T-helper 1 cell treated with Interleukin-12 subunit alpha and Interleukin-12 subunit beta and Interleukin-4 antibody, amounts not matched to agents 30 μg/mL and 1 μg/mL, for 36 hours (primary cell): Measurements from ENCODE around the gene HIC2.
"Not testable (repeated sequence)": the region's sequence is repeated elsewhere in the genome, so short reads cannot be mapped to it uniquely, and the experiment has no call there.

Experiments
- H3K27ac Mint-ChIP-seq: one replicate; pipeline ENCODE4 v1.8.0; 2021; ENCODE audit warnings: mild to moderate bottlenecking, mixed read lengths
- H3K27me3 Mint-ChIP-seq: one replicate; pipeline ENCODE4 v1.8.0; 2021; ENCODE audit warnings: low read depth, mixed read lengths
- H3K36me3 Mint-ChIP-seq: one replicate; pipeline ENCODE4 v1.8.0; 2021; ENCODE audit warnings: low read depth, mixed read lengths
- H3K4me1 Mint-ChIP-seq: one replicate; pipeline ENCODE4 v1.8.0; 2021; ENCODE audit warnings: low read depth, mixed read lengths
- H3K4me3 Mint-ChIP-seq: one replicate; pipeline ENCODE4 v1.8.0; 2021; ENCODE audit warnings: mild to moderate bottlenecking, moderate library complexity, mixed read lengths
- H3K9me3 Mint-ChIP-seq: one replicate; pipeline ENCODE4 v1.8.0; 2021; ENCODE audit warnings: mixed read lengths

Gene HIC2

DNA sequence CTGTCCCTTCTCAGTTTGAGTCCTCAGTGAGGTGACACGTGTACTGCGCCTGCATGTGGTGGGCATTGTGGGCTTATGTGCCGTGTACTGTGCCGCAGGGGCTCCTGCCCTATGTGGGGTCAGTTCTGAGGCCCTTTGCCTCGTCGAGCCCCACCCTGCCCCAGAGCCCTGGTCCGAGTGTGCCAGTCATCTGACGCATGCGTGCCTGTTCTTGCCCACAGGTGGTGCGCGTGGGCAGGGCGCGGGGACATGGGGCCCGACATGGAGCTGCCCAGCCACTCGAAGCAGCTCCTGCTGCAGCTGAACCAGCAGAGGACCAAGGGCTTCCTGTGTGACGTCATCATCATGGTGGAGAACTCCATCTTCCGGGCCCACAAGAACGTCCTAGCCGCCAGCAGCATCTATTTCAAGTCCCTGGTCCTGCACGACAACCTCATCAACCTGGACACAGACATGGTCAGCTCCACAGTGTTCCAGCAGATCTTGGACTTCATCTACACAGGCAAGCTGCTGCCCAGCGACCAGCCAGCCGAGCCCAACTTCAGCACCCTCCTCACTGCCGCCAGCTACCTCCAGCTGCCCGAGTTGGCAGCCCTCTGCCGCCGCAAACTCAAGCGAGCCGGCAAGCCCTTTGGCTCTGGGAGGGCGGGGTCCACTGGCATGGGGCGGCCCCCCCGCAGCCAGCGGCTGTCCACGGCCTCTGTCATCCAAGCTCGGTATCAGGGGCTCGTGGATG lies 27.7 kb downstream of the HIC2 start:
- Mint-ChIP-seq H3K9me3 (no peaks in the 10 kb centered on the region), H3K4me3 (no peak overlapping the region), H3K27ac (no peak overlapping the region), H3K36me3 (no peaks in the 10 kb centered on the region), H3K4me1 (no peaks in the 10 kb centered on the region), H3K27me3 (no peaks in the 10 kb centered on the region)

DNA sequence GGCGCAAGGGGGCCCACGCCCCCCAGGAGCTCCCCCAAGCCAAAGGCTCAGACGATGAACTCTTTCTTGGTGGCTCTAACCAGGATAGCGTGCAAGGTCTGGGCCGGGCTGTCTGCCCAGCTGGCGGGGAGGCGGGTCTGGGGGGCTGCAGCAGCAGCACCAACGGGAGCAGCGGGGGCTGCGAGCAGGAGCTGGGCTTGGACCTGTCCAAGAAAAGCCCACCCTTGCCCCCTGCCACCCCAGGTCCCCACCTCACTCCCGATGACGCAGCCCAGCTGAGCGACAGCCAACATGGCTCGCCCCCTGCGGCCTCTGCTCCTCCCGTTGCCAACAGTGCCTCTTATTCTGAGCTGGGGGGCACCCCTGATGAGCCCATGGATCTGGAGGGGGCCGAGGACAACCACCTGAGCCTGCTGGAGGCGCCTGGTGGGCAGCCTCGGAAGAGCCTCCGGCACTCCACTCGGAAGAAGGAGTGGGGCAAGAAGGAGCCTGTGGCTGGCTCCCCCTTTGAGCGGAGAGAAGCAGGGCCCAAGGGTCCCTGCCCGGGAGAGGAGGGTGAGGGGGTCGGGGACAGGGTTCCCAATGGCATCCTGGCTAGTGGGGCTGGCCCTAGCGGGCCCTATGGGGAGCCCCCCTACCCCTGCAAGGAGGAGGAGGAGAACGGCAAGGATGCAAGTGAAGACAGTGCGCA lies 28.4 kb downstream of the HIC2 start:
- Mint-ChIP-seq H3K27ac (no peak overlapping the region), H3K9me3 (no peaks in the 10 kb centered on the region), H3K4me3 (no peak overlapping the region), H3K27me3 (no peaks in the 10 kb centered on the region), H3K4me1 (no peaks in the 10 kb centered on the region), H3K36me3 (no peaks in the 10 kb centered on the region)

DNA sequence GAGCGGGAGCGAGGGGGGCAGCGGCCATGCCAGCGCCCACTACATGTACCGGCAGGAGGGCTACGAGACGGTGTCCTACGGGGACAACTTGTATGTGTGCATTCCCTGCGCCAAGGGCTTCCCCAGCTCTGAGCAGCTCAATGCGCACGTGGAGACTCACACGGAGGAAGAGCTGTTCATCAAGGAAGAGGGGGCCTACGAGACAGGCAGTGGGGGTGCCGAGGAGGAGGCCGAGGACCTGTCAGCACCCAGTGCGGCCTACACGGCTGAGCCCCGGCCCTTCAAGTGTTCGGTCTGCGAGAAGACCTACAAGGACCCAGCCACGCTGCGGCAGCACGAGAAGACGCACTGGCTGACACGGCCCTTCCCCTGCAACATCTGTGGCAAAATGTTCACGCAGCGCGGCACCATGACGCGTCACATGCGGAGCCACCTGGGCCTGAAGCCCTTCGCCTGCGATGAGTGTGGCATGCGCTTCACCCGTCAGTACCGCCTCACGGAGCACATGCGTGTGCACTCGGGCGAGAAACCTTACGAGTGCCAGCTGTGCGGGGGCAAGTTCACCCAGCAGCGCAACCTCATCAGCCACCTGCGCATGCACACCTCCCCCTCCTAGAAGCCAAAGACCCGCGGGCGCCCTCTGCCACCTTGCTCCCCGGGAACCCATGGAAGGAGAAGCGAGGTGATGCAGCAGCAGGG lies 29.1 kb downstream of the HIC2 start:
- H3K27me3 Mint-ChIP-seq, result no peaks in the 10 kb centered on the region
- no peaks in the 10 kb centered on the region for H3K36me3 Mint-ChIP-seq
- no peak overlapping the region for H3K27ac Mint-ChIP-seq
- H3K4me3 Mint-ChIP-seq, result no peak overlapping the region
- H3K9me3 Mint-ChIP-seq, result no peaks in the 10 kb centered on the region
- no peaks in the 10 kb centered on the region for H3K4me1 Mint-ChIP-seq

GRCh38 chr22:21446827-21447690 lies 29.9 kb downstream of the HIC2 start:
- Mint-ChIP-seq H3K4me1 (no peaks in the 10 kb centered on the region), H3K27me3 (no peaks in the 10 kb centered on the region), H3K36me3 (no peaks in the 10 kb centered on the region), H3K27ac (no peak overlapping the region), H3K9me3 (no peaks in the 10 kb centered on the region), H3K4me3 (no peak overlapping the region)

- no peak overlapping the region for H3K27ac Mint-ChIP-seq
- no peaks in the 10 kb centered on the region for H3K36me3 Mint-ChIP-seq
- H3K4me3 Mint-ChIP-seq, result no peak overlapping the region
- no peaks in the 10 kb centered on the region for H3K4me1 Mint-ChIP-seq
- H3K27me3 Mint-ChIP-seq, result no peaks in the 10 kb centered on the region
- H3K9me3 Mint-ChIP-seq, result no peaks in the 10 kb centered on the region
Observed at GRCh38 chr22:21447694-21448402, 30.7 kb downstream of the HIC2 start.

- Mint-ChIP-seq H3K36me3 (no peaks in the 10 kb centered on the region), H3K4me1 (no peaks in the 10 kb centered on the region), H3K27ac (no peak overlapping the region), H3K4me3 (no peak overlapping the region), H3K9me3 (no peaks in the 10 kb centered on the region), H3K27me3 (no peaks in the 10 kb centered on the region)
Observed at GRCh38 chr22:21448627-21449416, 31.7 kb downstream of the HIC2 start.

DNA sequence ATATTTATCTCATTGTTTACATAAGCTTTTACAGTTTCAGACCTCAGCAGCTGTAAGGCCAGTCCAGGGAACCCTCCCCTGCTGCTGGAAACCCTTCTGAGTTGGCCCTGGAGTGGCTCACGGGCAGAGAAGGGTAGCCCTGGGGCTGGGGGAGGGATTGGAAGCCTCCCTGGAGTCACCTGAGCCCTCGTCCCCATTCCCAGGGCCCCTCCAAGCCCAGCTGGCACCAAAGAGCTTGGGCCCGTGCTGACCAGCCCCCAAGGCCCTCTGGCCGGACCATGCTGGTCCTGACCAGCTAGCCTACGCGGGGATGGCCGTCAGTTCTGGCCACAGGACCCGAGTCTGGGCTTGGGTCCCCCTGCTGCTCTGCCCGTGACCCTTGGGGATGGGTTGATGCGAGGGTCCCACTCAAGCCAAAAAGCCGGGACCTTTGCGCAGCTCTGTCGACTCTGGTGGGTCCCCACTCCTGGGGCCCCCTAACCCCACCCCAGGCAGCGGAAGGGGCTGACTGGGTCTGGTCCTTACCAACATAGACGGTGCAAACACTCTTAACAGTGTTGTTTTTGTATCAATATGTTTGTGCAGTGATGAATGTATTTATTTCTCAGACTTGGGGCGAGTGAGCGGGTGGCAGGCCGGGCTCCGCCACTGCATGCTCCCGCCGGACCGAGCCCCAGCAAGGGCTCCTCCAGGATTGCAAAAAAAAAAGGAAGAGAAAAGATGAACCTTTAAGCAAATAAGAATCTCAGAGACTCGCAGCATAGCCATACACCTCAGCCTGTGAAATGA lies 32.6 kb downstream of the HIC2 start:
- no peaks in the 10 kb centered on the region for H3K27me3 Mint-ChIP-seq
- no peaks in the 10 kb centered on the region for H3K9me3 Mint-ChIP-seq
- H3K4me1 Mint-ChIP-seq, result no peaks in the 10 kb centered on the region
- no peak overlapping the region for H3K27ac Mint-ChIP-seq
- H3K36me3 Mint-ChIP-seq, result no peaks in the 10 kb centered on the region
- H3K4me3 Mint-ChIP-seq, result no peak overlapping the region

DNA sequence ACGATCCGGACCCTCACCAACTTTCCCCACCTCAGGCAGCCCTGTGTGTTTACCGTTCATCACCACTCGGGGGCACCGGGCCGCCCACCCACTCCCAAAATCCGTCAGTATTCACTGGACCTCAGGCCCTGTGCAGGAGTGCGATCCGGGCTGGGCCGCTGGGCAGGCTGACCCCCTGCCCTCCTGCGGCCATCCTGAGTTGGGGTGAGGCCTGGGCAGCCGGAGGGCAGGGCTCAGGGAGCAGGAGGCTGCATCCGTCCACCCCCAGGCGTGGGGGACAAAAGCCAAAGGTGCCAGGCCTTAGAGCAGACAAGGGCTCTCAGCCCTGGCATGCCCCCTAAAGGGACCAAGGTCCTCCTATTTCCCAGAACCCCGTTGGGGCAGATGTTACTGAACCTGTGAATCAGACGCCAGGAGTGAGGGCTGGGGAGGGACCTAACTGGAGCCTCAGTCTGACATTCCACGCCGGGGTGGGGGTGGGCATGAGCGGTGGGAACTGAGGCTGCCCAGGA lies 33.2 kb downstream of the HIC2 start:
- H3K4me1 Mint-ChIP-seq, result no peaks in the 10 kb centered on the region
- no peaks in the 10 kb centered on the region for H3K36me3 Mint-ChIP-seq
- H3K27me3 Mint-ChIP-seq, result no peaks in the 10 kb centered on the region
- no peak overlapping the region for H3K4me3 Mint-ChIP-seq
- no peak overlapping the region for H3K27ac Mint-ChIP-seq
- H3K9me3 Mint-ChIP-seq, result no peaks in the 10 kb centered on the region

GRCh38 chr22:21450858-21451353 lies 33.7 kb downstream of the HIC2 start:
- no peak overlapping the region for H3K4me3 Mint-ChIP-seq
- H3K9me3 Mint-ChIP-seq, result no peaks in the 10 kb centered on the region
- H3K27me3 Mint-ChIP-seq, result no peaks in the 10 kb centered on the region
- no peak overlapping the region for H3K27ac Mint-ChIP-seq
- no peaks in the 10 kb centered on the region for H3K36me3 Mint-ChIP-seq
- no peaks in the 10 kb centered on the region for H3K4me1 Mint-ChIP-seq

GRCh38 chr22:21451545-21452520 lies 34.7 kb downstream of the HIC2 start:
- no peak overlapping the region for H3K27ac Mint-ChIP-seq
- H3K36me3 Mint-ChIP-seq, result no peaks in the 10 kb centered on the region
- H3K4me1 Mint-ChIP-seq, result no peaks in the 10 kb centered on the region

GRCh38 chr22:21452666-21453065 lies 35.5 kb downstream of the HIC2 start:
- not testable (repeated sequence) for H3K27ac Mint-ChIP-seq, H3K4me3 Mint-ChIP-seq, H3K27me3 Mint-ChIP-seq, H3K4me1 Mint-ChIP-seq, H3K9me3 Mint-ChIP-seq, H3K36me3 Mint-ChIP-seq

More at GRCh38 chr22:21451545-21452520, 34.7 kb downstream of the HIC2 start:
- no peak overlapping the region for H3K4me3 Mint-ChIP-seq
- H3K9me3 Mint-ChIP-seq, result no peaks in the 10 kb centered on the region
- no peaks in the 10 kb centered on the region for H3K27me3 Mint-ChIP-seq

DNA sequence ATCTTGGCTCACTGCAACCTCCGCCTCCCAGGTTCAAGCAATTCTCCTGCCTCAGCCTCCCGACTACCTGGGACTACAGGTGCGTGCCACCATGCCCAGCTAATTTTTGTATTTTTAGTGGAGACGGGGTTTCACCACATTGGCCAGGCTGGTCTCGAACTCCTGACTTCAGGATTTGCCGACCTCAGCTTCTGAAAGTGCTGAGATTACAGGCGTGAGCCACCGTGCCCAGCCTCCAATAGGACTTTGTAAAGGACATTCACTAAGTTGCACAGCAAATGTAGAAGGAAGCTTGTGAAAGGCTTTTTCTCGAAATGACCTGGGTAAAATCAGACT lies 37.8 kb downstream of the HIC2 start:
- not testable (repeated sequence) for H3K27me3 Mint-ChIP-seq, H3K9me3 Mint-ChIP-seq, H3K27ac Mint-ChIP-seq, H3K4me1 Mint-ChIP-seq, H3K36me3 Mint-ChIP-seq, H3K4me3 Mint-ChIP-seq
